GM10248 (cell line): Measurements from ENCODE around the gene WDR70.

Experiments used
- CTCF ChIA-PET: fragments of 300-600 bp; sonication (Branson Sonifier 250); formaldehyde crosslinking; extraction: SDS; loops from one replicate; lab custom pipeline; 2021; ENCODE audit warnings: antibody characterized with exemption; lab: Yijun Ruan, JAX
- POLR2A ChIA-PET: fragments of 350-650 bp; sonication (Branson Sonifier 250); formaldehyde crosslinking; extraction: SDS; loops from one replicate; lab custom pipeline; 2020; ENCODE audit warnings: antibody characterized with exemption; lab: Yijun Ruan, JAX
- DNase-seq: peaks from one replicate; pipeline ENCODE4 v3.0.0; 2012; ENCODE audit errors: extremely low spot score
- CTCF ChIP-seq: IDR thresholded peaks from 2 replicates; pipeline ENCODE4 v1.5.1; 2012; ENCODE audit warnings: mild to moderate bottlenecking, low read depth; ENCODE audit errors: extremely low read depth, missing control alignments, control extremely low read depth

Gene WDR70

GRCh38 chr5:37492778-37493555 is 113.8 kb downstream of the WDR70 start:
- POLR2A ChIA-PET, result no interaction called here
- no peak for DNase-seq
- CTCF ChIA-PET, result interaction anchor here (1.5 to 1.7 kb wide), 2 partner anchors 28 to 87 kb away, joined by 3 to 4 read pairs; no protein-coding TSS in a partner anchor
- TF ChIP-seq CTCF, result no peak

GRCh38 chr5:37494756-37495155 is 115.6 kb downstream of the WDR70 start:
- TF ChIP-seq CTCF, result no peak
- POLR2A ChIA-PET, result no interaction called here
- no peak for DNase-seq
- CTCF ChIA-PET, result interaction anchor here (1.4 kb wide), 1 partner anchor 15 kb away, joined by 3 read pairs; no protein-coding TSS in a partner anchor

- DNase-seq, result no peak
Measured at GRCh38 chr5:37495210-37495609, 116.1 kb downstream of the WDR70 start.

GRCh38 chr5:37495668-37496347 is 116.7 kb downstream of the WDR70 start:
- no peak for TF ChIP-seq CTCF
- POLR2A ChIA-PET, result no interaction called here
- no peak for DNase-seq
- CTCF ChIA-PET, result no interaction called here

More at GRCh38 chr5:37495210-37495609, 116.1 kb downstream of the WDR70 start:
- CTCF ChIA-PET, result interaction anchor here (1.4 kb wide), 1 partner anchor 15 kb away, joined by 3 read pairs; no protein-coding TSS in a partner anchor
- POLR2A ChIA-PET, result no interaction called here
- no peak for TF ChIP-seq CTCF

GRCh38 chr5:37496902-37497445 is 117.9 kb downstream of the WDR70 start:
- no peak for TF ChIP-seq CTCF
- ChIA-PET POLR2A (no interaction called here), CTCF (no interaction called here)
- no peak for DNase-seq

GRCh38 chr5:37501152-37501551 is 122.0 kb downstream of the WDR70 start:
- no peak for TF ChIP-seq CTCF
- POLR2A ChIA-PET, result no interaction called here
- no peak for DNase-seq
- CTCF ChIA-PET, result no interaction called here
